Measurements from ENCODE around the gene ANKRD35. TPM values are rescaled to one million over a fixed set of nuclear protein-coding genes. Genes with fewer than 3 reads are reported as not detected.

The ANKRD35 gene
- total RNA-seq, 4 donors from 2014 or later: 0.58 to 3.8 (median 1.7) TPM

DNA sequence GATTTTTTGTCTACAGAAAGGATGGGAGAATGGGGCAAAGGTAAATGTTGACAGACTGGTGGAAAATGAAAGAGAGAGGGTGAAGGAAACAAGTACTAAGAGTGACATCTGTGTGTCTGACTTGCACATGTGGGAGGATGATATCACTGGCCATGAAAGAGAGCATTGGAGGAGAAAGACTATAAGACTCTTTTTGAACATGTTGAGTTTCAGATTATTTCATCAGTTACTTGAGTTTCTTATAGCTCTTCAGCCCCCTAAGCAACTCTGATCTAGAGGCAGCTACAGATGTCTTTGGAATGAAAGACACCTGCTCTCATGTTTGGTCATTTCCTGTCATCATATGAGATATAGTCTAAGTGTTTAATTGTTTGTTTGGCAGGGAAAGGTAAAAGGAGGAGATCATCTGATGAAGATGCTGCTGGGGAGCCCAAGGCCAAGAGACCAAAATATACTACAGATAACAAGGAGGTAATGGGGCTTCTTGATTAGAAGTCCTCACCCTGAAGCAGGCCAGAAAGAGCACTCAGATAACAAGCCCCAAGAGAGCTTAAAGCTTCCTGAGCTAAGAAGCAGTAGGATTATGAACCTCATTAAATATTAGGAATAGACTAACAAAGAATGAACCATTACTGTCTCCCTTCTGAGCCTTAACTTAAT, 57.2 kb downstream of the ANKRD35 start:
- Histone ChIP-seq H3K27ac (no peak overlapping the region), H3K4me3 (replicated peaks in 1 of 3) (no peak overlapping the region), H3K9me3 (no peaks in the 10 kb centered on the region), H3K36me3 (peaks cover 54 to 56% of the 10 kb centered on the region in 2 donors), H3K4me1 (peaks cover 10 to 13% of the 10 kb centered on the region in 2 donors), H3K27me3 (no peaks in the 10 kb centered on the region)
- TF ChIP-seq POLR2A (IDR thresholded peaks at IDR 0.05): no peak
- TF ChIP-seq, protein P1, sequence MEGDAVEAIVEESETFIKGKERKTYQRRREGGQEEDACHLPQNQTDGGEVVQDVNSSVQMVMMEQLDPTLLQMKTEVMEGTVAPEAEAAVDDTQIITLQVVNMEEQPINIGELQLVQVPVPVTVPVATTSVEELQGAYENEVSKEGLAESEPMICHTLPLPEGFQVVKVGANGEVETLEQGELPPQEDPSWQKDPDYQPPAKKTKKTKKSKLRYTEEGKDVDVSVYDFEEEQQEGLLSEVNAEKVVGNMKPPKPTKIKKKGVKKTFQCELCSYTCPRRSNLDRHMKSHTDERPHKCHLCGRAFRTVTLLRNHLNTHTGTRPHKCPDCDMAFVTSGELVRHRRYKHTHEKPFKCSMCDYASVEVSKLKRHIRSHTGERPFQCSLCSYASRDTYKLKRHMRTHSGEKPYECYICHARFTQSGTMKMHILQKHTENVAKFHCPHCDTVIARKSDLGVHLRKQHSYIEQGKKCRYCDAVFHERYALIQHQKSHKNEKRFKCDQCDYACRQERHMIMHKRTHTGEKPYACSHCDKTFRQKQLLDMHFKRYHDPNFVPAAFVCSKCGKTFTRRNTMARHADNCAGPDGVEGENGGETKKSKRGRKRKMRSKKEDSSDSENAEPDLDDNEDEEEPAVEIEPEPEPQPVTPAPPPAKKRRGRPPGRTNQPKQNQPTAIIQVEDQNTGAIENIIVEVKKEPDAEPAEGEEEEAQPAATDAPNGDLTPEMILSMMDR (IDR thresholded peaks at IDR 0.05): no peak
- intact Hi-C loops (cut with DNase I): no loop called here
- DNase-seq: no peak

DNA sequence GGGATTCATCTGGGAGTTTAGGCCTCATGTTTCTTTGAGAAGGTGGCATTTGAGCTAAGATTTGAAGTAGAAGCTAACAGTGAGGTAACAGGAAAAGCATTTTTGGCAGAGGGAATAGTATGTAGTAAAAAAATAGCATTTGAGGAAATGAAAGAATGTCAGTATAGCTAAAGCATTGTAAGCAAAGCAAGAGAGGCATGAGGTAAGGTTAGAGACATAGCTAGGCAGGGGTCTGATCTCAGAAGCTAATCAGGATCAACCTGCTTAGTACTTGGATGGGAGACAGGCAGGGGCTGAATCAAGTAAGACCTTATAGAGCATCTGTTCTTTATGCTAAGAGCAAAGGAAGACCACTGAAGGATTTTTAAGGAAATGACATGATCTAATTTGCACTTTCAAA, 57.7 kb downstream of the ANKRD35 start:
- H3K27ac ChIP-seq: no peak overlapping the region
- intact Hi-C loops (cut with DNase I): no loop called here
- H3K27me3 ChIP-seq: no peaks in the 10 kb centered on the region
- no peak for TF ChIP-seq POLR2A (IDR thresholded peaks at IDR 0.05)
- TF ChIP-seq, protein P1 (IDR thresholded peaks at IDR 0.05): no peak
- H3K4me3 ChIP-seq (replicated peaks in 1 of 3): no peak overlapping the region
- peaks cover 48 to 50% of the 10 kb centered on the region in 2 donors for H3K36me3 ChIP-seq
- no peak for DNase-seq
- no peaks in the 10 kb centered on the region for H3K9me3 ChIP-seq
- peaks cover 10 to 13% of the 10 kb centered on the region in 2 donors for H3K4me1 ChIP-seq

DNA sequence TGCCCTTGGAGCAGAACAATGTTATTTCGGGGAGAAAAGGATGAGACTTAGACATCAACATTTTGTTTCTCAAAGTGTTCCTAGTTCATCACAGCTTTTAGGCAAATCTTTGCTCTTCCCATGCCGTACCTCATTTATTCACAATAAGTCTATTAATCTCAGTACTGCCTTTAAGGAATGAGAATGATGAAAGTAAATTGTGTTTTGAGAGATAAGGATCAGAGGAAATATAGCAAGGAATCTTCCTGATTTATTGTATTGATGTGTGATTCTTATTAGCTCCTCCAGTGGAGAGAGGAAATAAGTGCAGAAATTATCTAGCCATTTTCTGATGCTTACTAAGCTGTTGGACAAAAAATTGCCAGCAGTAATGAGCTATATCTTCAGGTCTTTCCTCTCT, 59.6 kb downstream of the ANKRD35 start:
- Histone ChIP-seq H3K4me1 (peaks cover 10 to 13% of the 10 kb centered on the region in 2 donors), H3K27ac (no peak overlapping the region), H3K36me3 (peaks cover 40 to 41% of the 10 kb centered on the region in 2 donors), H3K27me3 (no peaks in the 10 kb centered on the region), H3K9me3 (no peaks in the 10 kb centered on the region), H3K4me3 (replicated peaks in 1 of 3) (no peak overlapping the region)
- intact Hi-C loops (cut with DNase I): no loop called here
- DNase-seq: no peak
- TF ChIP-seq, protein P1 (IDR thresholded peaks at IDR 0.05): no peak
- no peak for TF ChIP-seq POLR2A (IDR thresholded peaks at IDR 0.05)
- 96 to 98% methylated on average over 2 of the region's 2 CpGs for WGBS, 2 donors

GRCh38 chr1:145824499-145824842, 61.2 kb downstream of the ANKRD35 start:
- WGBS, 2 donors: 1% methylated on average over 7 of the region's 7 CpGs
- peaks cover 24 to 31% of the 10 kb centered on the region in 2 donors for H3K36me3 ChIP-seq
- intact Hi-C loops (cut with DNase I): no loop called here

More at GRCh38 chr1:145824499-145824842, 61.2 kb downstream of the ANKRD35 start:
- DNase-seq: no peak
- H3K9me3 ChIP-seq: no peaks in the 10 kb centered on the region
- TF ChIP-seq POLR2A (IDR thresholded peaks at IDR 0.05): no peak
- TF ChIP-seq, protein P1 (IDR thresholded peaks at IDR 0.05): no peak
- H3K27me3 ChIP-seq: no peaks in the 10 kb centered on the region
- H3K4me1 ChIP-seq: peaks cover 10 to 13% of the 10 kb centered on the region in 2 donors
- peak overlapping the region; percentile 75 to 97 (median 85) for H3K27ac ChIP-seq
- peak overlapping the region; percentile 63 to 76 (median 70) for H3K4me3 ChIP-seq (replicated peaks in 1 of 3)

Data from thyroid gland (tissue), 4 donors.